ENCODE measurements around the gene TOM1L2. TPM values are rescaled to one million over a fixed set of nuclear protein-coding genes. Genes with fewer than 3 reads are reported as not detected.
"Not testable (repeated sequence)": the region's sequence is repeated elsewhere in the genome, so short reads cannot be mapped to it uniquely, and the experiment has no call there.

The TOM1L2 gene
- total RNA-seq, 2 experiments from 2014 or later, result 29.5 to 32.0 TPM

GRCh38 chr17:17946093-17946492, 26.1 kb downstream of the TOM1L2 start:
- H3K27ac Mint-ChIP-seq, result no peak overlapping the region
- no peak overlapping the region for H3K4me3 Mint-ChIP-seq
- H3K9me3 Mint-ChIP-seq, result no peaks in the 10 kb centered on the region
- no peak for DNase-seq
- ChIA-PET CTCF (interaction anchor here (0.9 to 1.6 kb wide), 4 partner anchors 11 to 27 kb away, joined by 3 to 6 read pairs (median 4); no protein-coding TSS in a partner anchor), POLR2A (interaction anchor here (0.5 kb wide), 1 partner anchor 263 kb away, joined by 3 read pairs; no protein-coding TSS in a partner anchor)
- H3K4me1 Mint-ChIP-seq, result peaks cover 11% of the 10 kb centered on the region
- H3K27me3 Mint-ChIP-seq, result no peaks in the 10 kb centered on the region
- peaks cover 3% of the 10 kb centered on the region for H3K36me3 Mint-ChIP-seq (ENCODE audit: low read depth)

GRCh38 chr17:17944743-17945142, 27.5 kb downstream of the TOM1L2 start:
- no peak overlapping the region for H3K4me3 Mint-ChIP-seq
- POLR2A ChIA-PET, result no interaction called here
- H3K27me3 Mint-ChIP-seq, result no peaks in the 10 kb centered on the region
- CTCF ChIA-PET, result interaction anchor here (1.2 to 1.5 kb wide), 4 partner anchors 9 to 41 kb away, joined by 3 to 5 read pairs (median 4); no protein-coding TSS in a partner anchor
- H3K9me3 Mint-ChIP-seq, result no peaks in the 10 kb centered on the region
- peaks cover 11% of the 10 kb centered on the region for H3K4me1 Mint-ChIP-seq
- no peak overlapping the region for H3K27ac Mint-ChIP-seq
- peaks cover 3% of the 10 kb centered on the region for H3K36me3 Mint-ChIP-seq (ENCODE audit: low read depth)
- DNase-seq, result no peak

- no peak overlapping the region for H3K27ac Mint-ChIP-seq
- H3K36me3 Mint-ChIP-seq (ENCODE audit: low read depth), result no peaks in the 10 kb centered on the region
- no peaks in the 10 kb centered on the region for H3K27me3 Mint-ChIP-seq
- no peak overlapping the region for H3K4me3 Mint-ChIP-seq
- POLR2A ChIA-PET, result no interaction called here
- no peaks in the 10 kb centered on the region for H3K9me3 Mint-ChIP-seq
- CTCF ChIA-PET, result interaction anchor here (1.2 to 1.5 kb wide), 4 partner anchors 9 to 41 kb away, joined by 3 to 5 read pairs (median 4); no protein-coding TSS in a partner anchor
- peaks cover 11% of the 10 kb centered on the region for H3K4me1 Mint-ChIP-seq
- DNase-seq, result no peak
These were observed 28.0 kb downstream of the TOM1L2 start for GRCh38 chr17:17944242-17944641.

- CTCF ChIA-PET, result interaction anchor here (0.5 to 0.7 kb wide), 2 partner anchors 38 to 118 kb away, joined by 3 to 6 read pairs; no protein-coding TSS in a partner anchor
- Mint-ChIP-seq H3K36me3 (ENCODE audit: low read depth) (no peaks in the 10 kb centered on the region), H3K4me3 (no peak overlapping the region), H3K27me3 (no peaks in the 10 kb centered on the region), H3K9me3 (no peaks in the 10 kb centered on the region), H3K4me1 (peaks cover 9% of the 10 kb centered on the region), H3K27ac (no peak overlapping the region)
- no peak for DNase-seq
- POLR2A ChIA-PET, result no interaction called here
These were observed 28.8 kb downstream of the TOM1L2 start for GRCh38 chr17:17943281-17943984.

GRCh38 chr17:17942846-17943245, 29.4 kb downstream of the TOM1L2 start:
- peaks cover 9% of the 10 kb centered on the region for H3K4me1 Mint-ChIP-seq
- H3K9me3 Mint-ChIP-seq, result no peaks in the 10 kb centered on the region
- DNase-seq, result no peak
- POLR2A ChIA-PET, result no interaction called here
- no peaks in the 10 kb centered on the region for H3K36me3 Mint-ChIP-seq (ENCODE audit: low read depth)
- H3K27ac Mint-ChIP-seq, result no peak overlapping the region
- no peak overlapping the region for H3K4me3 Mint-ChIP-seq
- CTCF ChIA-PET, result interaction anchor here (0.5 kb wide), 1 partner anchor 39 kb away, joined by 6 read pairs; no protein-coding TSS in a partner anchor
- no peaks in the 10 kb centered on the region for H3K27me3 Mint-ChIP-seq

GRCh38 chr17:17941015-17941414, 31.2 kb downstream of the TOM1L2 start:
- CTCF ChIA-PET, result interaction anchor here (0.9 to 1.3 kb wide), 2 partner anchors 18 to 51 kb away, joined by 3 read pairs; no protein-coding TSS in a partner anchor
- peaks cover 17% of the 10 kb centered on the region for H3K4me1 Mint-ChIP-seq
- H3K36me3 Mint-ChIP-seq (ENCODE audit: low read depth), result no peaks in the 10 kb centered on the region
- H3K9me3 Mint-ChIP-seq, result no peaks in the 10 kb centered on the region
- no peak for DNase-seq
- POLR2A ChIA-PET, result no interaction called here
- no peak overlapping the region for H3K27ac Mint-ChIP-seq
- no peak overlapping the region for H3K4me3 Mint-ChIP-seq
- no peaks in the 10 kb centered on the region for H3K27me3 Mint-ChIP-seq

- H3K27ac Mint-ChIP-seq, result no peak overlapping the region
- H3K4me1 Mint-ChIP-seq, result peaks cover 22% of the 10 kb centered on the region
- DNase-seq, result no peak
- ChIA-PET POLR2A (no interaction called here), CTCF (interaction anchor here (0.9 to 1.3 kb wide), 2 partner anchors 18 to 50 kb away, joined by 3 read pairs; no protein-coding TSS in a partner anchor)
- no peaks in the 10 kb centered on the region for H3K36me3 Mint-ChIP-seq (ENCODE audit: low read depth)
- no peaks in the 10 kb centered on the region for H3K27me3 Mint-ChIP-seq
- no peaks in the 10 kb centered on the region for H3K9me3 Mint-ChIP-seq
- no peak overlapping the region for H3K4me3 Mint-ChIP-seq
These were observed 31.7 kb downstream of the TOM1L2 start for GRCh38 chr17:17940441-17940911.

GRCh38 chr17:17939941-17940340, 32.3 kb downstream of the TOM1L2 start:
- H3K9me3 Mint-ChIP-seq; H3K27ac Mint-ChIP-seq; H3K36me3 Mint-ChIP-seq (ENCODE audit: low read depth); H3K27me3 Mint-ChIP-seq; H3K4me3 Mint-ChIP-seq; DNase-seq; POLR2A ChIA-PET: not testable (repeated sequence)
- CTCF ChIA-PET, result interaction anchor here (0.9 to 1.3 kb wide), 2 partner anchors 19 to 50 kb away, joined by 3 read pairs; no protein-coding TSS in a partner anchor
- H3K4me1 Mint-ChIP-seq, result peaks cover 28% of the 10 kb centered on the region

GRCh38 chr17:17938388-17939107, 33.7 kb downstream of the TOM1L2 start:
- CTCF ChIA-PET, result no interaction called here
- H3K4me1 Mint-ChIP-seq, result peaks cover 31% of the 10 kb centered on the region
- DNase-seq, result no peak
- POLR2A ChIA-PET, result no interaction called here
- no peaks in the 10 kb centered on the region for H3K9me3 Mint-ChIP-seq
- H3K27me3 Mint-ChIP-seq, result no peaks in the 10 kb centered on the region
- H3K36me3 Mint-ChIP-seq (ENCODE audit: low read depth), result no peaks in the 10 kb centered on the region
- no peak overlapping the region for H3K27ac Mint-ChIP-seq
- H3K4me3 Mint-ChIP-seq, result no peak overlapping the region

- Mint-ChIP-seq H3K27ac (no peak overlapping the region), H3K36me3 (ENCODE audit: low read depth) (no peaks in the 10 kb centered on the region), H3K27me3 (no peaks in the 10 kb centered on the region), H3K4me1 (peaks cover 26% of the 10 kb centered on the region), H3K4me3 (no peak overlapping the region), H3K9me3 (no peaks in the 10 kb centered on the region)
- DNase-seq, result no peak
- CTCF ChIA-PET, result interaction anchor here (0.5 to 0.8 kb wide), 2 partner anchors 91 to 109 kb away, joined by 3 read pairs; no protein-coding TSS in a partner anchor
- POLR2A ChIA-PET, result no interaction called here
These were observed 34.2 kb downstream of the TOM1L2 start for GRCh38 chr17:17937958-17938357.

- no peaks in the 10 kb centered on the region for H3K9me3 Mint-ChIP-seq
- ChIA-PET POLR2A (no interaction called here), CTCF (interaction anchor here (0.5 to 0.8 kb wide), 2 partner anchors 92 to 109 kb away, joined by 3 read pairs; no protein-coding TSS in a partner anchor)
- H3K4me3 Mint-ChIP-seq, result no peak overlapping the region
- H3K4me1 Mint-ChIP-seq, result peaks cover 26% of the 10 kb centered on the region
- DNase-seq, result no peak
- H3K27ac Mint-ChIP-seq, result no peak overlapping the region
- H3K27me3 Mint-ChIP-seq, result no peaks in the 10 kb centered on the region
- no peaks in the 10 kb centered on the region for H3K36me3 Mint-ChIP-seq (ENCODE audit: low read depth)
These were observed 34.9 kb downstream of the TOM1L2 start for GRCh38 chr17:17937201-17937853.

- POLR2A ChIA-PET, result no interaction called here
- Mint-ChIP-seq H3K4me1 (peaks cover 26% of the 10 kb centered on the region), H3K36me3 (ENCODE audit: low read depth) (no peaks in the 10 kb centered on the region), H3K27me3 (no peaks in the 10 kb centered on the region), H3K4me3 (no peak overlapping the region), H3K27ac (peak overlapping the region; percentile 36), H3K9me3 (no peaks in the 10 kb centered on the region)
- no peak for DNase-seq
- CTCF ChIA-PET, result interaction anchor here (1.1 to 2.1 kb wide), 5 partner anchors 9 to 255 kb away, joined by 3 to 6 read pairs (median 3); no protein-coding TSS in a partner anchor
These were observed 36.6 kb downstream of the TOM1L2 start for GRCh38 chr17:17935321-17936271.
